Kasumi-1 (cell line): Measurements from ENCODE around the gene RASGEF1B.

Experiments
- DNase-seq, 2 experiments: peaks; one replicate each; lab custom pipeline; 2025; lab: John Stamatoyannopoulos, UW

Gene RASGEF1B

GRCh38 chr4:81395239-81395638 is 76.5 kb downstream of the RASGEF1B start:
- DNase-seq: no peak

DNA sequence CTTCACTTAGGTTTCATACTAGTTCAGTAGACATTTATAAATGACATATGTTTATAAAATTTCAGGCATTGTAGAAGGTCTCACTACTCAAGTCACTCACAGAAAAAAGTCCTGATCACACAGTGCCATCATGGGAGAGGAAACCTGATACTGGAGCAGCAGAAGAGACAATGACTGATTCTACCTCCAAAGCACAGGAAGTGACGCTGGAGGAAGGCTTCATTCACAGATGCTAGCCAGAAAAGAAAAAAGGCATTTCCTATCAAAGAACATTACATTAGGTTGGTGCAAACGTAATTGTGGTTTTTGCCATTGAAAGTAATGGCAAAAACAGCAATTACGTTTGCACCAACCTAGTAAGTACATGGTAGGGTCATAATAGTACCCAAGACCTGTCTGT is 79.5 kb downstream of the RASGEF1B start:
- no peak for DNase-seq

- no peak for DNase-seq
These were observed 82.0 kb downstream of the RASGEF1B start for GRCh38 chr4:81389720-81390119.

DNA sequence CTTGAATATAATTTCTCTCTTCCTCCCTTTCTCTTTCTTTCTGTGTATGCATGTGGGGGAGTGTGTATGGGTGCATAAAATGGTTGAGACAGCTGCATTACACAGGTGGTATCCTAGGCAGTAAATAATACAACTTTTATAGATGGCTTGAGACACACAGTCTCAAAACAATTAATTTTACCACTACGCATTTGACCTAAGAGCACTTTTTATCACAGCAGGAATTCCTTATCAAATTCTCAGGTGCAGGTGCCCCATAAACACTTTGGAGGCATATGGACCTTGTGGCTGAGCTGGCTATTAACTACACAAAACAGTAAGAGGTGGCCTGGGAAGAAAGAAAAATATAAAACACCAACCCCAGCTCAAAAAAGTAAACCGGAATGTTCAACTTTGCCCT is 91.3 kb downstream of the RASGEF1B start:
- no peak for DNase-seq

DNA sequence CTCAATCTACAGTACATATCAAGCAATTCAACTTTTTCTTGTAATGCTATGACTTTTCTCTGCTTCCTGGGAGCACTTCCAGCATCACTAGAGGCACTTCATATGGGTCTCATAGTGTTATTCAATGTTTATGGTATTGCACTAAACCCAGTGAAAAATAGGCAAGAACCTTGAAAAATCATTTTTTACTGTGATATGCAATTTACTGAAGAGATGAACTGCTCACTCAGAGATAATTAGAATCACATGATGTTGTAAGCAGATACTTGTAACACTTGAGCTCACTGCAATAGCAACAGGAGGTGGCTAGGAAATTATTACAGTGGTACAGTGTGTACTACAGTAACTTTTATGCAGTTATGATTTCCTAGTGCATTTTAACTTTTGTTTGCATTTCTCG is 93.3 kb downstream of the RASGEF1B start:
- DNase-seq: no peak

DNA sequence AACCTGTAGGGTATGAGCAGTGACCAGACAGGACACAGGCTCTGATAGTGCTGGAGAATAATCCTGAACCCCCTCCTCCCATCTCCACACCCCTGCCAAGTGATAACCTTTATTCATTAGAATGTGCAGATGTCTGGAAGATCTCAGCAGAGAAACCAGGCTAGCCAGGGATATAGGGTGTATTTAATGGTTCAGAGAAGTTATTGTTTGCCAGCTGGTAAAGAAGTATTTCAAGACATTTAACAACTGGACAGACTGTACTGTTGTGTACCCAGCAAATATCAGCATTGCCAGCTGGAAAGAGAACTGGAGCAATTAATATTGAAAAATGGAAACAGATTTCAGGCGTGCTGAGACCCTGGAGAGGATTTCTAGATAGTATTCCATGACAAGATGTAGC is 94.5 kb downstream of the RASGEF1B start:
- no peak for DNase-seq

DNA sequence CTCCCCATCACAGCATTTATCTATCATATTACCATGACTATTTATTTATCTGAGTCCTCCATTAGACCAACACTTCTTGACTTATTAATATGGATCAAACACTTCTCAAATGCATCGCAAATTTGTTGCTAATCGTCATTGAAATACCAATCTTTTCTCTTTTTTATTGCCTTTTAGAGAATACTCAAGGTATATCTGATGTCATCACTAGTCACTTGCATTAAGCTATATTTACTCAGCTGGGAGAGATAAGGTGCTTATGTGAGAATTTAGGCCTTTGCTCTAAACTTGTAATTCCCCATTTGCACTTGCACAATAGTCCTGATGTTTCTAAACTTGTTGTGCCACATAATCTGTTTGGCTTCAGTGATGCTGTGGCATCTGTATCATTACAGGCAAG is 95.0 kb downstream of the RASGEF1B start:
- DNase-seq: no peak
